DND-41 (cell line): ENCODE results near the gene CLRN2.

Source experiments
- EZH2 ChIP-seq: IDR thresholded peaks from 3 replicates; pipeline ENCODE4 v1.6.1; 2012; ENCODE audit warnings: borderline replicate concordance, low read depth, mild to moderate bottlenecking, moderate library complexity, low read length, inconsistent platforms; ENCODE audit not compliant: severe bottlenecking
- TF ChIP-seq, protein P1 (sequence below): IDR thresholded peaks from 2 replicates; pipeline ENCODE4 v1.5.1; 2012; ENCODE audit warnings: borderline replicate concordance, low read length, moderate library complexity, mild to moderate bottlenecking; ENCODE audit not compliant: poor library complexity, severe bottlenecking; ENCODE audit errors: extremely low read depth

DNA sequence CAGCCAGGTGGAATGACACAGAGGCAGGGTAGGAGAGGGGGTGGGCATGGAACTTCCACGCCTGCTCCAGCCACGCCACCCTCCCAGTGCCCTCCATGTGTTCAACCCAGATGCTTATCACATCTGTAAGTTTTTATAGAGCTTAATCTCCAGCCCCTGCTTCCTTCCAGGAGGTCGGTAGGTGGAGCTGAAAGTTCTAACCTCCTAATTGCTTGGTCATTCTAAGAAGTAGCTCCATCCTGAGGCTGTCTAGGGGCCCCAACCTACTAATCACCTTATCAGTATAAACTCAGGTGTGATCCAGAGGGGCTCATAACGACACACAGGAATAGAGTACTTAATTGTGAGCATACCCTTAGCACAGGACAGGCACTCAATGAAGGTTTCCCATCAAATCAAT, 21.3 kb upstream of the CLRN2 start:
- TF ChIP-seq, protein P1, sequence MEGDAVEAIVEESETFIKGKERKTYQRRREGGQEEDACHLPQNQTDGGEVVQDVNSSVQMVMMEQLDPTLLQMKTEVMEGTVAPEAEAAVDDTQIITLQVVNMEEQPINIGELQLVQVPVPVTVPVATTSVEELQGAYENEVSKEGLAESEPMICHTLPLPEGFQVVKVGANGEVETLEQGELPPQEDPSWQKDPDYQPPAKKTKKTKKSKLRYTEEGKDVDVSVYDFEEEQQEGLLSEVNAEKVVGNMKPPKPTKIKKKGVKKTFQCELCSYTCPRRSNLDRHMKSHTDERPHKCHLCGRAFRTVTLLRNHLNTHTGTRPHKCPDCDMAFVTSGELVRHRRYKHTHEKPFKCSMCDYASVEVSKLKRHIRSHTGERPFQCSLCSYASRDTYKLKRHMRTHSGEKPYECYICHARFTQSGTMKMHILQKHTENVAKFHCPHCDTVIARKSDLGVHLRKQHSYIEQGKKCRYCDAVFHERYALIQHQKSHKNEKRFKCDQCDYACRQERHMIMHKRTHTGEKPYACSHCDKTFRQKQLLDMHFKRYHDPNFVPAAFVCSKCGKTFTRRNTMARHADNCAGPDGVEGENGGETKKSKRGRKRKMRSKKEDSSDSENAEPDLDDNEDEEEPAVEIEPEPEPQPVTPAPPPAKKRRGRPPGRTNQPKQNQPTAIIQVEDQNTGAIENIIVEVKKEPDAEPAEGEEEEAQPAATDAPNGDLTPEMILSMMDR = no peak
- no peak for TF ChIP-seq EZH2
